ENCODE data around the gene CHST10. TPM values are rescaled to one million over a fixed set of nuclear protein-coding genes. Genes with fewer than 3 reads are reported as not detected.
"Not testable (repeated sequence)": the region's sequence is repeated elsewhere in the genome, so short reads cannot be mapped to it uniquely, and the experiment has no call there.

The CHST10 gene
- polyA plus RNA-seq (2013, experiment 1 of 2): 18.1 TPM
- 14.5 TPM for polyA plus RNA-seq (2013, experiment 2 of 2)

- peaks cover 14% of the 10 kb centered on the region for H3K36me3 ChIP-seq (ENCODE audit: control insufficient read depth, insufficient read depth, low read length)
- WGBS, 2 experiments (ENCODE audit: insufficient coverage in 2 of 2): 0% methylated on average over 66 to 67 of the region's 88 CpGs
These were observed at the start of gene CHST10 for GRCh38 chr2:100416935-100417710. TSS of gene CHST10 (minus strand) at chr2:100417668. CDS start at chr2:100406675, 10,993 bp downstream.

GRCh38 chr2:100460904-100461530, 43.5 kb upstream of the CHST10 start:
- Histone ChIP-seq H3K27ac (ENCODE audit: low read depth, low read length, severe bottlenecking) (no peak overlapping the region), H3K9me3 (ENCODE audit: control insufficient read depth, low read length) (peaks cover 26% of the 10 kb centered on the region), H3K4me3 (ENCODE audit: extremely low read depth, insufficient read depth, low read length, poor library complexity, severe bottlenecking) (no peak overlapping the region), H3K36me3 (ENCODE audit: control insufficient read depth, insufficient read depth, low read length) (no peaks in the 10 kb centered on the region), H3K4me1 (ENCODE audit: control insufficient read depth, insufficient read depth, low read length, poor library complexity, severe bottlenecking) (no peaks in the 10 kb centered on the region)
- WGBS, 2 experiments (ENCODE audit: insufficient coverage in 2 of 2): 100% methylated on average over 1 of the region's 1 CpG; no CpG with 5 or more reads in 1 of the 2 experiments

More at GRCh38 chr2:100416935-100417710, at the start of gene CHST10:
- no peaks in the 10 kb centered on the region for H3K9me3 ChIP-seq (ENCODE audit: control insufficient read depth, low read length)
- peak within 1 kb of the TSS; percentile 73 for H3K27ac ChIP-seq (ENCODE audit: low read depth, low read length, severe bottlenecking)
- H3K4me1 ChIP-seq (ENCODE audit: control insufficient read depth, insufficient read depth, low read length, poor library complexity, severe bottlenecking): peaks cover 6% of the 10 kb centered on the region
- peak within 1 kb of the TSS; percentile 83 for H3K4me3 ChIP-seq (ENCODE audit: extremely low read depth, insufficient read depth, low read length, poor library complexity, severe bottlenecking)

GRCh38 chr2:100456357-100456756, 38.9 kb upstream of the CHST10 start:
- H3K4me3 ChIP-seq (ENCODE audit: extremely low read depth, insufficient read depth, low read length, poor library complexity, severe bottlenecking); H3K4me1 ChIP-seq (ENCODE audit: control insufficient read depth, insufficient read depth, low read length, poor library complexity, severe bottlenecking); H3K27ac ChIP-seq (ENCODE audit: low read depth, low read length, severe bottlenecking); H3K36me3 ChIP-seq (ENCODE audit: control insufficient read depth, insufficient read depth, low read length): not testable (repeated sequence)
- peaks cover 31% of the 10 kb centered on the region for H3K9me3 ChIP-seq (ENCODE audit: control insufficient read depth, low read length)

GRCh38 chr2:100453853-100454252, 36.4 kb upstream of the CHST10 start:
- H3K4me1 ChIP-seq (ENCODE audit: control insufficient read depth, insufficient read depth, low read length, poor library complexity, severe bottlenecking): no peaks in the 10 kb centered on the region
- 74 to 82% methylated on average over 2 of the region's 4 CpGs for WGBS, 2 experiments (ENCODE audit: insufficient coverage in 2 of 2)
- no peaks in the 10 kb centered on the region for H3K36me3 ChIP-seq (ENCODE audit: control insufficient read depth, insufficient read depth, low read length)
- no peak overlapping the region for H3K27ac ChIP-seq (ENCODE audit: low read depth, low read length, severe bottlenecking)
- no peak overlapping the region for H3K4me3 ChIP-seq (ENCODE audit: extremely low read depth, insufficient read depth, low read length, poor library complexity, severe bottlenecking)
- peaks cover 19% of the 10 kb centered on the region for H3K9me3 ChIP-seq (ENCODE audit: control insufficient read depth, low read length)

- no peaks in the 10 kb centered on the region for H3K36me3 ChIP-seq (ENCODE audit: control insufficient read depth, insufficient read depth, low read length)
- H3K27ac ChIP-seq (ENCODE audit: low read depth, low read length, severe bottlenecking): no peak overlapping the region
- no peak overlapping the region for H3K4me3 ChIP-seq (ENCODE audit: extremely low read depth, insufficient read depth, low read length, poor library complexity, severe bottlenecking)
- H3K4me1 ChIP-seq (ENCODE audit: control insufficient read depth, insufficient read depth, low read length, poor library complexity, severe bottlenecking): no peaks in the 10 kb centered on the region
- peaks cover 9% of the 10 kb centered on the region for H3K9me3 ChIP-seq (ENCODE audit: control insufficient read depth, low read length)
These were observed 34.3 kb upstream of the CHST10 start for GRCh38 chr2:100451734-100452133.

GRCh38 chr2:100451092-100451491, 33.6 kb upstream of the CHST10 start:
- H3K4me3 ChIP-seq (ENCODE audit: extremely low read depth, insufficient read depth, low read length, poor library complexity, severe bottlenecking): no peak overlapping the region
- H3K4me1 ChIP-seq (ENCODE audit: control insufficient read depth, insufficient read depth, low read length, poor library complexity, severe bottlenecking): no peaks in the 10 kb centered on the region
- H3K36me3 ChIP-seq (ENCODE audit: control insufficient read depth, insufficient read depth, low read length): no peaks in the 10 kb centered on the region
- WGBS, 2 experiments (ENCODE audit: insufficient coverage in 2 of 2): 68% methylated on average over 2 of the region's 5 CpGs
- no peak overlapping the region for H3K27ac ChIP-seq (ENCODE audit: low read depth, low read length, severe bottlenecking)
- H3K9me3 ChIP-seq (ENCODE audit: control insufficient read depth, low read length): peaks cover 8% of the 10 kb centered on the region

GRCh38 chr2:100446696-100447095, 29.2 kb upstream of the CHST10 start:
- Histone ChIP-seq H3K4me3 (ENCODE audit: extremely low read depth, insufficient read depth, low read length, poor library complexity, severe bottlenecking) (no peak overlapping the region), H3K4me1 (ENCODE audit: control insufficient read depth, insufficient read depth, low read length, poor library complexity, severe bottlenecking) (no peaks in the 10 kb centered on the region), H3K9me3 (ENCODE audit: control insufficient read depth, low read length) (no peaks in the 10 kb centered on the region), H3K36me3 (ENCODE audit: control insufficient read depth, insufficient read depth, low read length) (no peaks in the 10 kb centered on the region), H3K27ac (ENCODE audit: low read depth, low read length, severe bottlenecking) (no peak overlapping the region)
- WGBS, 2 experiments (ENCODE audit: insufficient coverage in 2 of 2): 88 to 89% methylated on average over 1 to 2 of the region's 2 CpGs

GRCh38 chr2:100437751-100438150, 20.3 kb upstream of the CHST10 start:
- H3K9me3 ChIP-seq (ENCODE audit: control insufficient read depth, low read length): no peaks in the 10 kb centered on the region
- no peak overlapping the region for H3K27ac ChIP-seq (ENCODE audit: low read depth, low read length, severe bottlenecking)
- H3K4me1 ChIP-seq (ENCODE audit: control insufficient read depth, insufficient read depth, low read length, poor library complexity, severe bottlenecking): no peaks in the 10 kb centered on the region
- WGBS, 2 experiments (ENCODE audit: insufficient coverage in 2 of 2): 86 to 96% methylated on average over 5 to 8 of the region's 8 CpGs
- no peak overlapping the region for H3K4me3 ChIP-seq (ENCODE audit: extremely low read depth, insufficient read depth, low read length, poor library complexity, severe bottlenecking)
- H3K36me3 ChIP-seq (ENCODE audit: control insufficient read depth, insufficient read depth, low read length): no peaks in the 10 kb centered on the region

- Histone ChIP-seq H3K4me3 (ENCODE audit: extremely low read depth, insufficient read depth, low read length, poor library complexity, severe bottlenecking) (no peak overlapping the region), H3K4me1 (ENCODE audit: control insufficient read depth, insufficient read depth, low read length, poor library complexity, severe bottlenecking) (no peaks in the 10 kb centered on the region), H3K36me3 (ENCODE audit: control insufficient read depth, insufficient read depth, low read length) (no peaks in the 10 kb centered on the region), H3K27ac (ENCODE audit: low read depth, low read length, severe bottlenecking) (no peak overlapping the region), H3K9me3 (ENCODE audit: control insufficient read depth, low read length) (no peaks in the 10 kb centered on the region)
- 83 to 100% methylated on average over 1 of the region's 1 CpG for WGBS, 2 experiments (ENCODE audit: insufficient coverage in 2 of 2)
These were observed 12.3 kb upstream of the CHST10 start for GRCh38 chr2:100429726-100430125.

GRCh38 chr2:100427627-100428258, 10.3 kb upstream of the CHST10 start:
- H3K4me1 ChIP-seq (ENCODE audit: control insufficient read depth, insufficient read depth, low read length, poor library complexity, severe bottlenecking): no peaks in the 10 kb centered on the region
- H3K36me3 ChIP-seq (ENCODE audit: control insufficient read depth, insufficient read depth, low read length): no peaks in the 10 kb centered on the region
- H3K9me3 ChIP-seq (ENCODE audit: control insufficient read depth, low read length): no peaks in the 10 kb centered on the region
- WGBS, 2 experiments (ENCODE audit: insufficient coverage in 2 of 2): 70 to 78% methylated on average over 6 to 8 of the region's 11 CpGs
- H3K4me3 ChIP-seq (ENCODE audit: extremely low read depth, insufficient read depth, low read length, poor library complexity, severe bottlenecking): no peak overlapping the region
- H3K27ac ChIP-seq (ENCODE audit: low read depth, low read length, severe bottlenecking): no peak overlapping the region

- Histone ChIP-seq H3K27ac (ENCODE audit: low read depth, low read length, severe bottlenecking) (no peak overlapping the region), H3K36me3 (ENCODE audit: control insufficient read depth, insufficient read depth, low read length) (no peaks in the 10 kb centered on the region), H3K4me3 (ENCODE audit: extremely low read depth, insufficient read depth, low read length, poor library complexity, severe bottlenecking) (no peak overlapping the region), H3K4me1 (ENCODE audit: control insufficient read depth, insufficient read depth, low read length, poor library complexity, severe bottlenecking) (no peaks in the 10 kb centered on the region), H3K9me3 (ENCODE audit: control insufficient read depth, low read length) (no peaks in the 10 kb centered on the region)
- 88 to 93% methylated on average over 12 of the region's 12 CpGs for WGBS, 2 experiments (ENCODE audit: insufficient coverage in 2 of 2)
These were observed 9.6 kb upstream of the CHST10 start for GRCh38 chr2:100427111-100427510.
